ENCODE data around the gene PLEKHG4. TPM values are rescaled to one million over a fixed set of nuclear protein-coding genes. Genes with fewer than 3 reads are reported as not detected.

The PLEKHG4 gene
- total and polyA plus RNA-seq, 10 donors = 5.1 to 27.9 (median 13.0) TPM

DNA sequence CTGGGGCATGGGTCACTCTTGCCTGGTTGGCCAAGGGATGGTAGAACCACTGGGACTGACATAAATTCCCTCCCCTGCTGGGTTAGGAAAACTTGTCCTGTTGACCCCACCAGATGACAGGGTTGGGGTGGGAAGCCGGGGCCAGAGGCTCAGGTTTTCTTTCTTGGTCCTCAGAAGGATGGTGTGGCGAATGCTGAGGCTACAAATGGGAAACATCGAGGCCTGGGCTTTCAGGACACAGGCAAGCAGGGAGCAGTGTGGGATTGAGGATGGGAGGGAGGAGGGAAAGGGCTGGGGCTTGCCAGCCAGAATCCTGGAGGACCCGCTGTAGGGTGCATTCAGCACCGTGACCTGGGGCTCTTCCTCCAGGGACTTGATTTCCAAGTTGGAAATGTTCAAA lies 14.5 kb upstream of the PLEKHG4 start:
- WGBS, 5 donors = 88 to 95% (median 91%) methylated on average over 5 of the region's 5 CpGs
- peak; percentile 50 for DNase-seq
- H3K27me3 ChIP-seq (replicated peaks in 1 of 7) = peaks cover 0 to 3% (median 0%) of the 10 kb centered on the region in 7 donors
- no peaks in the 10 kb centered on the region for H3K36me3 ChIP-seq
- no peak overlapping the region for H3K4me3 ChIP-seq
- intact Hi-C loops (cut with DNase I; ENCODE audit: low total_unique reads) = loop anchor here (10.0 kb wide), 1 partner anchor 140 kb away; no protein-coding TSS in a partner anchor
- H3K27ac ChIP-seq = no peak overlapping the region
- H3K9me3 ChIP-seq = no peaks in the 10 kb centered on the region
- H3K4me1 ChIP-seq = peaks cover 0 to 31% (median 10%) of the 10 kb centered on the region in 6 donors
- TF ChIP-seq, protein P1, sequence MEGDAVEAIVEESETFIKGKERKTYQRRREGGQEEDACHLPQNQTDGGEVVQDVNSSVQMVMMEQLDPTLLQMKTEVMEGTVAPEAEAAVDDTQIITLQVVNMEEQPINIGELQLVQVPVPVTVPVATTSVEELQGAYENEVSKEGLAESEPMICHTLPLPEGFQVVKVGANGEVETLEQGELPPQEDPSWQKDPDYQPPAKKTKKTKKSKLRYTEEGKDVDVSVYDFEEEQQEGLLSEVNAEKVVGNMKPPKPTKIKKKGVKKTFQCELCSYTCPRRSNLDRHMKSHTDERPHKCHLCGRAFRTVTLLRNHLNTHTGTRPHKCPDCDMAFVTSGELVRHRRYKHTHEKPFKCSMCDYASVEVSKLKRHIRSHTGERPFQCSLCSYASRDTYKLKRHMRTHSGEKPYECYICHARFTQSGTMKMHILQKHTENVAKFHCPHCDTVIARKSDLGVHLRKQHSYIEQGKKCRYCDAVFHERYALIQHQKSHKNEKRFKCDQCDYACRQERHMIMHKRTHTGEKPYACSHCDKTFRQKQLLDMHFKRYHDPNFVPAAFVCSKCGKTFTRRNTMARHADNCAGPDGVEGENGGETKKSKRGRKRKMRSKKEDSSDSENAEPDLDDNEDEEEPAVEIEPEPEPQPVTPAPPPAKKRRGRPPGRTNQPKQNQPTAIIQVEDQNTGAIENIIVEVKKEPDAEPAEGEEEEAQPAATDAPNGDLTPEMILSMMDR (IDR thresholded peaks at IDR 0.05 in 8 of 11, conservative IDR thresholded peaks at IDR 0.05 in 3 of 11) = no peak
- TF ChIP-seq POLR2AphosphoS5 (IDR thresholded peaks at IDR 0.05) (no peak), POLR2A (IDR thresholded peaks at IDR 0.05) (no peak)

DNA sequence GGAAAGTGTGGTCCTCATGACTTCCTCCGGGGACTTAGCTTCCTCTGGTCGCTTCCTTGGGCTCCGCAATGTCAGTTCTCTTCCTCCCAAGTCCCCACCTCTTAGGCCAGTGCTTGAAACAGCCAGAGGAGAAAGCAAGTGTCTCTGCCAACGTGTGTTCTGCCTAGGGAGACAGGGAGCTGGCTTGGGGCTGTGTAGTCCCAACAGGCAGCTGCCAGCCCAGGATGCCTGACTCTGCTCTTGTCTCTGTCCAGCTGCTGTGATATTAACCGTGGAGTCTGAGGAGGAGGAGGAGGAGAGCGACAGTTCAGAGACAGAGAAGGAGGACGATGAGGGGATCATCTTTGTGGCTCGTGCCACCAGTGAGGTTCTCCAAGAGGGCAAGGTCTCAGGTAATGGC lies 13.5 kb upstream of the PLEKHG4 start:
- H3K4me3 ChIP-seq = no peak overlapping the region
- intact Hi-C loops (cut with DNase I; ENCODE audit: low total_unique reads) = loop anchor here (10.0 kb wide), 1 partner anchor 139 kb away; no protein-coding TSS in a partner anchor
- 50 to 64% (median 60%) methylated on average over 8 of the region's 8 CpGs for WGBS, 5 donors
- DNase-seq = no peak
- H3K9me3 ChIP-seq = no peaks in the 10 kb centered on the region
- H3K27ac ChIP-seq = peak overlapping the region in 3 of 8 donors; percentile 5 to 55 (median 52)
- TF ChIP-seq POLR2AphosphoS5 (IDR thresholded peaks at IDR 0.05) = peak in 1 of 3 donors; percentile 14
- TF ChIP-seq POLR2A (IDR thresholded peaks at IDR 0.05) = no peak
- H3K36me3 ChIP-seq = peaks cover 0 to 1% (median 0%) of the 10 kb centered on the region in 6 donors
- H3K27me3 ChIP-seq (replicated peaks in 1 of 7) = peaks cover 0 to 3% (median 0%) of the 10 kb centered on the region in 7 donors
- peaks cover 0 to 30% (median 6%) of the 10 kb centered on the region in 6 donors for H3K4me1 ChIP-seq

DNA sequence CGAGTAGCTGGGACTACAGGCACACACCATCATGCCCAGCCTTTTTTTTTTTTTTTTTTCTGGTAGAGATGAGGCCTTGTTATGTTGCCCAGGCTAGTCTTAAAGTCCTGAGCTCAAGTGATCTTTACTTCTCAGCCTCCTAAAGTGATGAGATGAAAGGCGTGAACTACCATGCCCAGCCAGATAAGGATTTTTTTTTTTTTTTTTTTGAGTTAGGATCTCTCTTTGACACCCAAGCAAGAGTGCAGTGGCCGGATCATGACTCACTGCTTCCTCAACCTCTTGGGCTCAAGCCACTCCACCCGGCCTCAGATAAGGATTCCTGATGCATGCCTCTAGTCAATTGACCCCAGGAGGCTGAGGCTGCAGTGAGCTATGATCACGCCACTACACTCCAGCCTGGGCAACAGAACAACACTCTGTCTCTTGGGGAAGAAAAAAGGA lies 11.2 kb upstream of the PLEKHG4 start:
- H3K4me3 ChIP-seq = no peak overlapping the region
- peaks cover 0 to 30% (median 6%) of the 10 kb centered on the region in 6 donors for H3K4me1 ChIP-seq
- H3K36me3 ChIP-seq = peaks cover 0 to 21% (median 0%) of the 10 kb centered on the region in 6 donors
- H3K27ac ChIP-seq = peak overlapping the region in 2 of 8 donors; percentile 15 to 47
- WGBS, 5 donors = 61 to 82% (median 75%) methylated on average over 5 of the region's 5 CpGs
- TF ChIP-seq, protein P1 (IDR thresholded peaks at IDR 0.05 in 8 of 11, conservative IDR thresholded peaks at IDR 0.05 in 3 of 11) = no peak
- peak in 2 of 3 donors; percentile 45 to 68 for TF ChIP-seq POLR2AphosphoS5 (IDR thresholded peaks at IDR 0.05)
- no peak for TF ChIP-seq POLR2A (IDR thresholded peaks at IDR 0.05)
- peak; percentile 73 for DNase-seq
- no peaks in the 10 kb centered on the region for H3K27me3 ChIP-seq (replicated peaks in 1 of 7)
- no peaks in the 10 kb centered on the region for H3K9me3 ChIP-seq
- intact Hi-C loops (cut with DNase I; ENCODE audit: low total_unique reads) = loop anchor here (10.0 kb wide), 1 partner anchor 137 kb away; no protein-coding TSS in a partner anchor

DNA sequence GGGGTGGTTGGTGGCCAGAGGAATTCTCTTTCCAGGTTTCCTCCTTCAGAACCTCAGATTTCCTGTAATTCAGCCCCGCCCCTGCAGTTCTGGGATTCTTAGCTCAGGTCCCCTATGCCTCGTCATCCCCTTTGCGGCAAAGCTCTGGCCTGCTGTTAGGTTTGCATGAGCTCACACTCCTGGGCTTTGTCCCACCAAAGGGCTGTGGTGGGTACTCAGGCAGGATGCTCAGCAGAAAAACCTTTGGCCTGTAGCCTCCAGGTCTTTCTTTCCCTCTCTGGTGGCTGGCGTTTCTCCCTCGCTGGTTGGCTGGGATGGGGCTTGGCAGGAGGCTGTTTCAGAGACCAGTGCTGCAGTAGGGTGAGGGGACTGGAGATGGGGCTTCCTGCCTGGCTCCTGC lies 9.6 kb upstream of the PLEKHG4 start:
- no peak for DNase-seq
- H3K9me3 ChIP-seq = no peaks in the 10 kb centered on the region
- peaks cover 0 to 30% (median 6%) of the 10 kb centered on the region in 6 donors for H3K4me1 ChIP-seq
- H3K4me3 ChIP-seq = no peak overlapping the region
- H3K27ac ChIP-seq = no peak overlapping the region
- WGBS, 5 donors = 65 to 85% (median 77%) methylated on average over 5 of the region's 5 CpGs
- no peaks in the 10 kb centered on the region for H3K27me3 ChIP-seq (replicated peaks in 1 of 7)
- TF ChIP-seq, protein P1 (IDR thresholded peaks at IDR 0.05 in 8 of 11, conservative IDR thresholded peaks at IDR 0.05 in 3 of 11) = no peak
- TF ChIP-seq POLR2A (IDR thresholded peaks at IDR 0.05) (no peak), POLR2AphosphoS5 (IDR thresholded peaks at IDR 0.05) (no peak)
- peaks cover 0 to 21% (median 0%) of the 10 kb centered on the region in 6 donors for H3K36me3 ChIP-seq
- intact Hi-C loops (cut with DNase I; ENCODE audit: low total_unique reads) = loop anchor here (10.0 kb wide), 1 partner anchor 135 kb away; no protein-coding TSS in a partner anchor
